HG03571 (cell line): Measurements from ENCODE around the gene GRSF1.
"Not testable (repeated sequence)": the region's sequence is repeated elsewhere in the genome, so short reads cannot be mapped to it uniquely, and the experiment has no call there.

ENCODE experiments used
- ATAC-seq: cut with Tn5 transposase; IDR thresholded peaks from one replicate; pipeline ENCODE4 v1.9.1; 2021; ENCODE audit not compliant: unreplicated experiment

GRSF1 gene

GRCh38 chr4:70839589-70840093 lies at the start of gene GRSF1:
Gene GRSF1 (minus strand): TSS chr4:70839890. CDS start chr4:70839827, 63 bp downstream.
- ATAC-seq = peak; percentile 62

GRCh38 chr4:70885174-70885573 lies 45.5 kb upstream of the GRSF1 start:
- no peak for ATAC-seq

- ATAC-seq = no peak
Measured at GRCh38 chr4:70880739-70881138, 41.0 kb upstream of the GRSF1 start.

- ATAC-seq = no peak
Measured at GRCh38 chr4:70877556-70877955, 37.9 kb upstream of the GRSF1 start.

GRCh38 chr4:70874268-70875156 lies 34.8 kb upstream of the GRSF1 start:
- peak; percentile 49 for ATAC-seq

- no peak for ATAC-seq
Measured at GRCh38 chr4:70873216-70873615, 33.5 kb upstream of the GRSF1 start.

GRCh38 chr4:70868778-70869177 lies 29.1 kb upstream of the GRSF1 start:
- no peak for ATAC-seq

GRCh38 chr4:70863099-70863790 lies 23.6 kb upstream of the GRSF1 start:
- ATAC-seq = peak; percentile 70

GRCh38 chr4:70859066-70859465 lies 19.4 kb upstream of the GRSF1 start:
- no peak for ATAC-seq

GRCh38 chr4:70858454-70858853 lies 18.8 kb upstream of the GRSF1 start:
- no peak for ATAC-seq

GRCh38 chr4:70855464-70855863 lies 15.8 kb upstream of the GRSF1 start:
- no peak for ATAC-seq

GRCh38 chr4:70849291-70849690 lies 9.6 kb upstream of the GRSF1 start:
- ATAC-seq = no peak

GRCh38 chr4:70844180-70844579 lies 4.5 kb upstream of the GRSF1 start:
- ATAC-seq = peak; percentile 36

GRCh38 chr4:70842761-70843435 lies 3.2 kb upstream of the GRSF1 start:
- ATAC-seq = no peak

- no peak for ATAC-seq
Measured at GRCh38 chr4:70841951-70842350, 2.3 kb upstream of the GRSF1 start.

- no peak for ATAC-seq
Measured at GRCh38 chr4:70841211-70841610, 1.5 kb upstream of the GRSF1 start.

- ATAC-seq = not testable (repeated sequence)
Measured at GRCh38 chr4:70840631-70841030, 941 bp upstream of the GRSF1 start.

- ATAC-seq = not testable (repeated sequence)
Measured at GRCh38 chr4:70840137-70840536, 447 bp upstream of the GRSF1 start.

- ATAC-seq = peak; percentile 62
Measured at GRCh38 chr4:70838666-70839588, 763 bp downstream of the GRSF1 start.

- ATAC-seq = no peak
Measured at GRCh38 chr4:70838204-70838603, 1.5 kb downstream of the GRSF1 start.
